Adrenal gland (tissue), 5 donors: ENCODE data around the gene KIAA1671.

Source experiments
- POLR2A ChIP-seq, 2 donors: fragments of 450-650 bp; IDR thresholded peaks; one replicate each; pipeline ENCODE4 v1.6.1; 2017; ENCODE audit warnings: antibody characterized with exemption in 2 of 2, mild to moderate bottlenecking in 2 of 2, moderate library complexity in 1 of 2
- TF ChIP-seq, protein P1 (sequence below), 6 experiments: fragments of 450-650 bp in 4 of 6; fragments of 200-600 bp in 2 of 6; sonication (generic) in 1 of 6; IDR thresholded peaks; 1 replicate in 5 of 6; 2 replicates in 1 of 6; pipeline versions ENCODE4 v1.5.1 to v1.8.0; 2016 to 2021; ENCODE audit warnings: antibody characterized with exemption in 6 of 6, mild to moderate bottlenecking in 2 of 6, moderate library complexity in 1 of 6
- donor health status: DM: no; HTN: no; CAD: no.

- peak in 1 of 2 donors; percentile 58 for TF ChIP-seq POLR2A (IDR thresholded peaks at IDR 0.05)
- TF ChIP-seq, protein P1, sequence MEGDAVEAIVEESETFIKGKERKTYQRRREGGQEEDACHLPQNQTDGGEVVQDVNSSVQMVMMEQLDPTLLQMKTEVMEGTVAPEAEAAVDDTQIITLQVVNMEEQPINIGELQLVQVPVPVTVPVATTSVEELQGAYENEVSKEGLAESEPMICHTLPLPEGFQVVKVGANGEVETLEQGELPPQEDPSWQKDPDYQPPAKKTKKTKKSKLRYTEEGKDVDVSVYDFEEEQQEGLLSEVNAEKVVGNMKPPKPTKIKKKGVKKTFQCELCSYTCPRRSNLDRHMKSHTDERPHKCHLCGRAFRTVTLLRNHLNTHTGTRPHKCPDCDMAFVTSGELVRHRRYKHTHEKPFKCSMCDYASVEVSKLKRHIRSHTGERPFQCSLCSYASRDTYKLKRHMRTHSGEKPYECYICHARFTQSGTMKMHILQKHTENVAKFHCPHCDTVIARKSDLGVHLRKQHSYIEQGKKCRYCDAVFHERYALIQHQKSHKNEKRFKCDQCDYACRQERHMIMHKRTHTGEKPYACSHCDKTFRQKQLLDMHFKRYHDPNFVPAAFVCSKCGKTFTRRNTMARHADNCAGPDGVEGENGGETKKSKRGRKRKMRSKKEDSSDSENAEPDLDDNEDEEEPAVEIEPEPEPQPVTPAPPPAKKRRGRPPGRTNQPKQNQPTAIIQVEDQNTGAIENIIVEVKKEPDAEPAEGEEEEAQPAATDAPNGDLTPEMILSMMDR (IDR thresholded peaks at IDR 0.05): no peak
Observed at GRCh38 chr22:24977370-24978221, 25.1 kb downstream of the KIAA1671 start.
